NK-92 (cell line): ENCODE results near the gene TAS2R1.

Source experiments
- DNase-seq: peaks from one replicate; lab custom pipeline; 2025; ENCODE audit not compliant: unreplicated experiment; lab: John Stamatoyannopoulos, UW

The TAS2R1 gene

GRCh38 chr5:9630251-9630650, at the start of gene TAS2R1:
TSS of gene TAS2R1 (minus strand) at chr5:9630351. CDS start at chr5:9630032, 319 bp downstream.
- DNase-seq: no peak

- DNase-seq: no peak
Measured at GRCh38 chr5:9670371-9670770, 40.2 kb upstream of the TAS2R1 start.

- DNase-seq: no peak
Measured at GRCh38 chr5:9667906-9668305, 37.8 kb upstream of the TAS2R1 start.

GRCh38 chr5:9663891-9664290, 33.7 kb upstream of the TAS2R1 start:
- DNase-seq: no peak

- no peak for DNase-seq
Measured at GRCh38 chr5:9661316-9662015, 31.3 kb upstream of the TAS2R1 start.

GRCh38 chr5:9658706-9659105, 28.6 kb upstream of the TAS2R1 start:
- no peak for DNase-seq

- no peak for DNase-seq
Measured at GRCh38 chr5:9657819-9658218, 27.7 kb upstream of the TAS2R1 start.

GRCh38 chr5:9655641-9656040, 25.5 kb upstream of the TAS2R1 start:
- DNase-seq: no peak

GRCh38 chr5:9654886-9655285, 24.7 kb upstream of the TAS2R1 start:
- no peak for DNase-seq

GRCh38 chr5:9653811-9654210, 23.7 kb upstream of the TAS2R1 start:
- no peak for DNase-seq

- no peak for DNase-seq
Measured at GRCh38 chr5:9653061-9653460, 22.9 kb upstream of the TAS2R1 start.

- DNase-seq: no peak
Measured at GRCh38 chr5:9652295-9652694, 22.1 kb upstream of the TAS2R1 start.

GRCh38 chr5:9646843-9647242, 16.7 kb upstream of the TAS2R1 start:
- no peak for DNase-seq

- DNase-seq: no peak
Measured at GRCh38 chr5:9644630-9645029, 14.5 kb upstream of the TAS2R1 start.

GRCh38 chr5:9642621-9643020, 12.5 kb upstream of the TAS2R1 start:
- no peak for DNase-seq

GRCh38 chr5:9641806-9642355, 11.7 kb upstream of the TAS2R1 start:
- DNase-seq: no peak

- no peak for DNase-seq
Measured at GRCh38 chr5:9632495-9632894, 2.3 kb upstream of the TAS2R1 start.

GRCh38 chr5:9627541-9627940, 2.6 kb downstream of the TAS2R1 start:
- no peak for DNase-seq

GRCh38 chr5:9626955-9627354, 3.2 kb downstream of the TAS2R1 start:
- DNase-seq: no peak

GRCh38 chr5:9625731-9626130, 4.4 kb downstream of the TAS2R1 start:
- no peak for DNase-seq

- no peak for DNase-seq
Measured at GRCh38 chr5:9625286-9625685, 4.9 kb downstream of the TAS2R1 start.

GRCh38 chr5:9624196-9624947, 5.8 kb downstream of the TAS2R1 start:
- no peak for DNase-seq
